Measurements from ENCODE around the gene EEF2.

Gene EEF2

DNA sequence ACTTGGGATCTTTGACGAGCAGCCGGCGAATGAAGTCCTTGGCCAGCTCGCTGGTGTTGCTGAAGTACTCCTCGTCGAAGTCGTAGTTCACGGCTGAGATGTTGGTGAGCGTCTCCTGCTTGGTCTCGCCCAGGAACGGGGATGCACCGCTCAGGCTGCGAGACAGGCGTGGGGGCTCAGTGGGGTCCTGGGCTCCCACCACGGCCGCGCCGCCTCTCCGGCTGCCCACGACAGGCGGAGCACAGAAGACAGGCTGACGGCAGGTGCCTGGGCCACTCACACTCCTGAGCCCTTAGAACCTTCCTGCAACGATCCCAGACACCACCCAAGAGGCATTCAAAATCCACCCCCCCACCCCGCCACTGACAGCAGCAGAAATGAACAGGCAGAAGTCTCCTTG is 24.3 kb downstream of the EEF2 start:
- TF ChIP-seq, protein P1, sequence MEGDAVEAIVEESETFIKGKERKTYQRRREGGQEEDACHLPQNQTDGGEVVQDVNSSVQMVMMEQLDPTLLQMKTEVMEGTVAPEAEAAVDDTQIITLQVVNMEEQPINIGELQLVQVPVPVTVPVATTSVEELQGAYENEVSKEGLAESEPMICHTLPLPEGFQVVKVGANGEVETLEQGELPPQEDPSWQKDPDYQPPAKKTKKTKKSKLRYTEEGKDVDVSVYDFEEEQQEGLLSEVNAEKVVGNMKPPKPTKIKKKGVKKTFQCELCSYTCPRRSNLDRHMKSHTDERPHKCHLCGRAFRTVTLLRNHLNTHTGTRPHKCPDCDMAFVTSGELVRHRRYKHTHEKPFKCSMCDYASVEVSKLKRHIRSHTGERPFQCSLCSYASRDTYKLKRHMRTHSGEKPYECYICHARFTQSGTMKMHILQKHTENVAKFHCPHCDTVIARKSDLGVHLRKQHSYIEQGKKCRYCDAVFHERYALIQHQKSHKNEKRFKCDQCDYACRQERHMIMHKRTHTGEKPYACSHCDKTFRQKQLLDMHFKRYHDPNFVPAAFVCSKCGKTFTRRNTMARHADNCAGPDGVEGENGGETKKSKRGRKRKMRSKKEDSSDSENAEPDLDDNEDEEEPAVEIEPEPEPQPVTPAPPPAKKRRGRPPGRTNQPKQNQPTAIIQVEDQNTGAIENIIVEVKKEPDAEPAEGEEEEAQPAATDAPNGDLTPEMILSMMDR (IDR thresholded peaks at IDR 0.05) = no peak

DNA sequence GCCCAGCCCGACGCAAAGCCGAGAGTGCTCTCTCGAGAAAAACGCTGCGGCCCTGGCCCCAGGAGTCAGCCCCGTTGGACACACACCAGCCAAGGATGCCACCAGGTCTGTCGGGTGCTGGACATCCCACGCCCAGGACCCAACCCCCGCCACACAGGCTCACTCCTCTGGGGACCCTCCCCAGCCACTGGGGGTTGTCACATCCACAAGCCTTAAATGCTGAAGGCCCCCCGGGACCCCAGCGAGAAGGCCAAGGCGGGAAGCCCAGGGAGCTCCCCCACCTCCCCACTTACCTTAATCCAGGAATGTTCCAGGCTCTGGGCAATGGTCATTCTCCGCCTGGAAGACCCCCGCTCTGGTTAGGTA is 25.5 kb downstream of the EEF2 start:
- TF ChIP-seq, protein P1 (IDR thresholded peaks at IDR 0.05) = no peak

DNA sequence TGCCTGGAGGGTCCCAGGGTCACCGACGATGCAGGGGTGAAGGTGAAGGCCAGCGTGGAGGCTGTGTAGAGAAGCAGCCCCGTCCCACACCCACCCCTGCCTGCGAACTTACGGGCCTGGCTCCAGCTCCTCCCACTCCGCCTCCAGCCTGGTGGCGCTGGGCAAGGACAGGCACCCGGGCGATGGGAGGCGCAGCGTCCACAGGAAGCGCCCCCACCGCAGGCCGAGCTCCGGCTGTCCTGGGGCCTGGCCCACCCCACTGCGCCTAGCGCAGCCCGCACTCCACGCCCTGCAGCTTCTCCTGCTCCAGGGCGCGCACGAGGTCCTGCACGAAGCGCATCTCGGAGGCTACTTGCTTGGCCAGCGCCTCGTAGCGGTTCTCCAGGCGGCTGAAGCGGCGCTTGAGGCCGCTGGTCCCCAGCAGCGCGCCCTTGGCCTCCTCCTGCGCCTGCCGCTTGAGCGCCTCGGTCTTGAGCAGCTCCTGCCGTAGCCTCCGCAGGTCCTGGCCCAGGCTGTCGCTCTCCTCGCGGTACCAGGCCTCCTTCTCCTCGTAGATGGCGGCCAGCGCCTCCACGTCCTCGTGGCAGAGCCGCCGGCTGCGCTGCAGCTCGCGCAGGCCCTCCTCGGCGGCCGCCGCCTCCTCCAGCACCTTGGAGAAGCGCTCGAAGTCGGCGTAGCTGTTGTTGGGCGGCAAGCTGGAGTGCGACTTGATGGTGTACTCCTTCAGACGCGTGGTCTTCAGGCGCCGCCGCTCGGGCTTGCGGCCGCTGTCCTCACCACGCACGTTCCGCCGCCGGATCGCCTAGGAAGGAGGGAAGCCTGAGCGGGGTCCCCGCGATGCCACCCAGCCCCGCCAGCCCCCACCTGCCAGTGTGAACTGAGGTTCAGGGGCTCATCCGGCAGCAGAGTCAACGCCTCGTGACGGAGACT is 26.2 kb downstream of the EEF2 start:
- TF ChIP-seq, protein P1 (IDR thresholded peaks at IDR 0.05) = no peak

DNA sequence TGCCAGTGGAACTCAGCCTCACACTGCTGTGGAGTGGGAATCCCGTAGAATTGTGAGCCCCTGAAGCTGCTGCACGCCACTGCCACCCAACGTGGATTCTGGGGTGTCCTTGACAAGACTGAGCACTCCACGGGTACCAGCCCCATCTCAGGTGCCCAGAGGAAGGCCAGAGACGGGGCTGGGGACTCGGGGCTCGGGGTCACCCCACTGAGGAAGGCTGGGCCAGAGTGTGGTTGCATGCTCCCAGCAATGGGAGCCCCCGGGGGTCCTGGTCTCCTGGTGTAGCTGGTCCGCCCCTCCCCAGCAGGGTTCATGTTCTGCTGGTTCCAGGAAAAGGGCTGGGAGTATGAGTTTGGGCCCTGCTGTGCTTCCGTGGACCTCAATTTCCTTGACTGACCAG is 29.6 kb downstream of the EEF2 start:
- TF ChIP-seq, protein P1 (IDR thresholded peaks at IDR 0.05) = no peak

DNA sequence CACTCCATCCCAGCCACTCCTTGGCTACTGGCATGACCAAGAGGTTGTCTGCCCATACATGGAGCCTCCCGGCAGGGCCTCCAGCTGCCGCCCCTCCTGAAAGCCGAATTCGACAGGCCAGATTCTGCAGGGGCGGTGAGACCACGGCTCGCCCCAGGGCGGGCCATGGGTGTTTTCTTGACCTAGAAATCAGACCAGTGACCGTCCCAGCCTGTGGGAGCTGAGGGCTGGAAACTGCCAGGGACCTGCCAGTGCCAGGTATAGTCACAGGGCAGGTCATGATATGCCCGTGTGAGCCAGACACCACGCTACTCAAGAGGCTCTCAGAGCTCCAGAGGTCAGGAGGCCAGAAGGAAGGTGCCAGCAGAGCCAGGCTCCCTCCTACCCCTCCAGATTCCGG is 31.2 kb downstream of the EEF2 start:
- TF ChIP-seq, protein P1 (IDR thresholded peaks at IDR 0.05) = no peak

DNA sequence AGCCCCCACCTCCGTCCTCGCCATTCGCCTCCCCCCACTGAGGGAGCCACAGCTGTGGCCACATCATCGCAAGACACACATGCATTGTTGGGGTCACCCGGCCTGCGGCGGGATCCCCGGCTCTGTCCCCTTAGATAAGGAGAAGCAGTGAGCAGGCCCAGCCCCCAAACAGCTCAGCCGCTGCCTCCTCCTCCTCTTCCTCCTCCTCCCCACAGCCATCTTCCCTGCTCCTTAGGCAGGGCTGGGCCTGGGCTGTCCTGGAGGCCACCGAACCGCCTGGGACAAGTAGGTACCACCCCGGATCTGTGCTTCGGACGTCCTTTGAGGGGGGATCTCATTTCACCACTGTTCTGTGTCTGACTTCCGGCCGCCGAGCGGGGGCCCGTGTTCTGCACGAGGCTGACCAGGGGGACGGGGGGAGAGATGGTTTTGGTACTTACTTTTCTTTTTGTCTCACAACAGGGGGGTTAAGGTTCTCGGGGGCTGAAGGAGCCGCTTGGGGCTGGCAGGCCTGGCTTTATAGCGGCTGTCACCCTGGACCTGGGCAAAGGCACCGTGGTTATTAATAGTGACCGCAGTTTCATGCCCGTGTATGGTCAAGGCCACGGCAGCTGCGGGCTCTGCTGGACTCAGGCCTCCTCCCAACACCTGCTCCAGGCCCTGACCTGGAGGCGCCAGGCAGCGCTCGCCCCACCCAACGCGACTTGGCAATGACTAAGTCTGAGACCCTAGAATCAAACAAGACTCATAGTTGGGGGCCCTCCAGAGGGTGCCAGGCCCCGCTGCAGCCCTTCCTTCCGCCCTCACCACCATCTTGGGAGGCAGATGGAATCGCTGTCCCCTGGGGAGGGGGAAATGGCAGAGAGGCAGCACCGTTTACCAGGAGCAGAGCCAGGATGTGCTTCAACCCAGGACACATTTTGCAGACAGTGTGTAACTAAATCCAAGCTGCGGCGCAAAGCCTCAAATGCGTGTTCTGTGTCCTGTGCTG is 34.1 kb downstream of the EEF2 start:
- TF ChIP-seq, protein P1 (IDR thresholded peaks at IDR 0.05) = no peak

DNA sequence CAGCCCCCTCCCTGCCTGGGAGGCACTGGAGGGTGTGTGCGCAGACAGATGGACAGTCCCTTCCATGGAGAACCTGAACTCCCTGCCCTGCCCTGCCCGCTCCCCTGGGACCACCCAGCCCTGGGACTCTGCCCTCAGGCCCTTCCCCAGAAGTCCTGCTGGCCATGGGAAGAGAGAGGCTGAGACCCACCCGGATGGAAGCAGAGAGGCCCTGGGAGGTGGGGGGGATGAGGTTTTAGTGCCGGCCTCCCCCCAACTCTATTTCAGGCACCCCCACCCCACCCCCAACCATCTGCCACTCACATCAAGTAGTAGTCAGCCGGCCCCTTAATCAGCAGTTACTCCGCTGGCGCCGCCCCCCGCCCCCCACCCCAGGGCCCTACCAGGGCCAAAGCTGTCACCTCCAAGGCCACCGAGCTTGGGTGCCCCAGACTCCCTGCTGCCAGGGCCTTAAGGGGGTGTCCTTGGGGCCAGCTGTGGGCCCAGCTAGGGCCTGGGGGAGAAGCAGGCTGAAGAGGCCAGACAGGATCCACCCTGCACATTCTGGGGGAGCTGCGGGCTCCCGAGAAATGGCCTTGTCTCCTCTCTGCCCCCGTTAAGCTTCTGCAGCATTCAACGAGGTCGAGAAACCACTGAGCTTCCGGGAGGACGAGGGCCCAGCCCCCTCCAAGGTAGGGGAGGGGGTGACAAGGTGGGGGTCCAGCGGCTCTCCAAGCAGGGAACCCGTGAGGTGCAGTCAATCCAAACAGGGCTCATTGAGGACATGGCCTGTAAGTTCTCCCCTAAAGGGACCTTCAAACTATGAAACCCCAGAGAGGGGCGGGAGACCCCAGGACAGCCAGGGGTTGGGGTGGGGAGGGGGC is 35.0 kb downstream of the EEF2 start:
- TF ChIP-seq, protein P1 (IDR thresholded peaks at IDR 0.05) = no peak
